ENCODE measurements around the gene SPPL2B.
"Not testable (repeated sequence)": the region's sequence is repeated elsewhere in the genome, so short reads cannot be mapped to it uniquely, and the experiment has no call there.

The SPPL2B gene

GRCh38 chr19:2328401-2329148 lies at the start of gene SPPL2B, which contains the start of gene LSM7:
Gene SPPL2B (plus strand): TSS chr19:2328684. CDS start chr19:2328710, 26 bp downstream.
Gene LSM7 (minus strand): TSS chr19:2328586. CDS start chr19:2328566, 20 bp downstream.
- DNase-seq, result peak; percentile 98

- DNase-seq, result no peak
These were observed 47.7 kb upstream of the SPPL2B start for GRCh38 chr19:2280633-2281264.

GRCh38 chr19:2281265-2282061 lies 47.0 kb upstream of the SPPL2B start:
- not testable (repeated sequence) for DNase-seq

- DNase-seq, result peak; percentile 73
These were observed 46.2 kb upstream of the SPPL2B start, which contains the start of gene PEAK3 for GRCh38 chr19:2282062-2282861. Gene PEAK3 (minus strand): TSS chr19:2282175. CDS start chr19:2280931, 1,244 bp downstream.

GRCh38 chr19:2282862-2283237 lies 45.6 kb upstream of the SPPL2B start:
- DNase-seq, result no peak

- no peak for DNase-seq
These were observed 44.5 kb upstream of the SPPL2B start for GRCh38 chr19:2283835-2284507.

- no peak for DNase-seq
These were observed 41.9 kb upstream of the SPPL2B start for GRCh38 chr19:2286402-2287140.

GRCh38 chr19:2287585-2288337 lies 40.7 kb upstream of the SPPL2B start:
- no peak for DNase-seq

GRCh38 chr19:2288338-2288817 lies 40.1 kb upstream of the SPPL2B start:
- DNase-seq, result no peak

GRCh38 chr19:2288818-2289713 lies 39.4 kb upstream of the SPPL2B start:
- no peak for DNase-seq

- peak; percentile 81 for DNase-seq
These were observed 38.6 kb upstream of the SPPL2B start for GRCh38 chr19:2289714-2290435.

GRCh38 chr19:2290441-2291184 lies 37.9 kb upstream of the SPPL2B start:
- DNase-seq, result no peak

- no peak for DNase-seq
These were observed 37.2 kb upstream of the SPPL2B start for GRCh38 chr19:2291185-2291751.

GRCh38 chr19:2294687-2295335 lies 33.7 kb upstream of the SPPL2B start:
- DNase-seq, result no peak

- DNase-seq, result no peak
These were observed 32.3 kb upstream of the SPPL2B start for GRCh38 chr19:2296141-2296540.

GRCh38 chr19:2300533-2300932 lies 28.0 kb upstream of the SPPL2B start:
- DNase-seq, result no peak
